ENCODE data around the gene MTFMT.
"Not testable (repeated sequence)": the region's sequence is repeated elsewhere in the genome, so short reads cannot be mapped to it uniquely, and the experiment has no call there.

The MTFMT gene

DNA sequence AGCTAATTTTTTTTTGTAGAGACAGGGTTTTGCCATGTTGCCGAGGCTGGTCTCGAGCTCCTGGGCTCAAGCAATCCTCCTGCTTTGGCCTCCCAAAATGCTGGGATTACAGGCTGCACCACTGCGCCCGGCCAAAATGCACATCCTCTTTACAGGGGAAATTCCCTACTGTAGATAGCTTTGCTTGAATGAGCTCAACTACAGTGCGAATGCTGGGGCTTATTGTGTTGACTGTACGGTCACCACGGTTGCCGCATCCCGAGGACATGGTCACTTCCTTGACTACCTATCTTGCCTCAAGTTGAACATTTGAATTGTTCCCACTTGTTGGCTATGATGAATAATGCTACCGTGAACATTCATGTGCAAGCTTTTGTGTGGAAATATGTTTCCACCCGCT, 5.3 kb upstream of the MTFMT start:
- DNase-seq = no peak

DNA sequence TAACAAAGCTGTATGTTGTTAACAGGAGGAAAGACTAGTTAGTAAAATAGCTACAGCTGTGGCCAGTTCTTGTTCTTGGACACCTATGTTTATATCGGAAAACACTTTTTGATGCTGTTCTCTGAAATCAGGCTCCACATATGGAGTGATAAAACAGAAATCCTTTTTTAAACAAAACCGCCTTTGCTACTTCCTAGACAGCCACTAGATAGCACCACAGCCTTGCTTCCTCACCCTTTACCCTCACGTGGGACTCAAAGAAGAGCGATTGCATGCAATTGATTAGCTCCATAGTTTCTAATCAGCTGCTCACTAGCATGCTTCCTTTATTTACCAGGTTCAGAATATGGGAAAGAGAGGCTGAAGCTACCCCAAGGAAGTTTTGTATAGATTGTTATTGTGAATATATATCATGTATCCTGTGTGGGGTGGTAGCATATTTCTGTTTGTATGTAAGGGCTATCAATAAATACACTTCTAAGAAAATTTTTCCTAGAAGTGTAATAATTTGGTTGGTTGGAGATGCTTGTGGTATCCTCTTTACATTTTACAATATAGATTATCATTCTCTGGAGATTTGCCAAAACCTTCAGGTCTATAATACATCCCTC, 4.3 kb upstream of the MTFMT start:
- DNase-seq = peak; percentile 32

DNA sequence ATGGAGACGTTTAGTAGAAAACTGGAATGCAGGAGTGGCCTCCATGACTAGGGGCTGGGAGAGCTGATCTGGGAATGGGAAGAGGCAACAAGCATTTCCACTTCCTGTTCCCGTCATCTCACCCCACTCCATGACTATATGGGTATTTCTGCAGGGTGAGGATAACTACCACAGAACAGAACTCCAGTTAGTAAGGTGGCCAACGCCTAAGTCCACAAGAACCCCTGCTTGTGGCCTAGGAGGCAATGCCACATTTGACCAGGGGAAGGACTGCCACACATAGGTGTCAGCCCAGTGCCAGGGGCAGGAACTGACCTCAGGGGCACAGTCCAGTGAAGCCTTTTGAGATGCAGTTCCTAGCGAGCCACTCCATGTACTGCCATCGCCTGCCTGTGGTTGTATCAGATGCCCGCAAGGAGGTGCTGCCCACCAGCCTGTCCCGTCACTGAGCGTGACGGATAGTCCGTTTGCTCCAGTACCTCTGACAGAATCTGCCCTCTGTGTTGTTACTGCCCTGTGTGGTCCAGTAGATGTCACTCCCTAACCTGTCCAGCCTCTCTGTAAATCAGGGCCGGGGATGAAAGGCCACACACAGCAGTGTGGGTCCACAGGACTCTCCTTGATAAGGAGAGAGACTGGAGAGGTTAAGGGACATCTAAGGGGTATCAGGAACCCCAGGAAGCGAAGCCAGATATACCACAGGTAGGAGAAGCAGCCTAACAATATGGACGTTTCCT, 3.5 kb upstream of the MTFMT start:
- DNase-seq = peak; percentile 46

DNA sequence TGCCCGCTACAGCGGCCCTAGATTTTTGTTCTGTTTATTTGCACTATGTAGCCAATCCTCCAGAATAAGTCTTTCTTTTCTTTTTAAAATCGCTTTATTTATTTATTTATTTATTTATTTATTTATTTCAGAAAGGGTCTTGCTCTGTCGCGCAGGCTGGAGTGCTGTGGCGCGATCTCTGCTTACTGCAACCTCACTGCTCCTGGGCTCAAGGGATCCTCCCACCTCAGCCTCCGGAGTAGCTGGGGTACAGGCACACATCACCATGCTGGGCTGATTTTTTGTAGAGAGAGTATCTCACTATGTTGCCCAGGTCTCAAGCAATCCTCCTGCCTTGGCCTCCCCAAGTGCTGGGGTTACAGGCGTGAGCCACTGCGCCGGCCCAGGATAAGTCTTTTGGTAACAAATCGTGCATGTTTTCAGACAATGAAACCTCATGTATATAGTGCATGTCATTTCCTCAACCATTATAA, 333 bp upstream of the MTFMT start:
- no peak for DNase-seq

DNA sequence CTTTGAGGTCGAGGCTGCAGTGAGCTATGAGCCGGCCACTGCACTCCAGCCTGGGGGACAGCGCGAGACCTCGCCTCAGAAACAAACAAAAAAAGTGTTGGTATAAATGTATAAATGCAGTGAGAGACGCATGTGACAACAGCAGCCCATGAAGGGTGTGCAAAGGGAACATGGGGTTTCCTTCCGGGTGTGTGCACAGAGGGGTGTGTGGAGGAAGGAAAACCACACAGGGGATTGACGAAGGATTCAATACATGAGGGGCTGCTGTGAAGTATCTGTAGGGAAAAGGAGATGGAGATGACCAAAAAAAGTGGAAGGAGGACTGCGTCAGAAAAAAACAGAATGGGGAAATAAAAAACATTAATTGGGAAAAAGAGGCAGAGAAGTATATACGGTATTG, 1.1 kb downstream of the MTFMT start:
- DNase-seq = peak; percentile 32

DNA sequence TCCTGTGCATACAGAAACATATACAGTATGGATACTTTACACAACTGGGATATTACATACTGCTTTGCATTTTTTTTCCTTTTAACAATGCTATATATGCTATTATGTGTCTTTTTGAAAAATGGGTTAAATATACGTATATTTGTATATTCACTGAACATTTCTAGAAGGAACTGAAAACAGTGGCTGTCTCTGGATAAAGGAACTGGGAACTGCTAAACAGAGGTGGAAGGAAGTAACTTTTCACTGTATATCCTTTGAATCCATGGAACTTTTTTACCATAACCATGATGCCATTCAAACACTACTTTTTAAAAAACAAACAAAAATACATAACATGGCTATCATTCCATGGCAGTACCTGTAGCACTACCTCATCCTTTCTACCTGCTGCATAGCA, 1.8 kb downstream of the MTFMT start:
- no peak for DNase-seq

DNA sequence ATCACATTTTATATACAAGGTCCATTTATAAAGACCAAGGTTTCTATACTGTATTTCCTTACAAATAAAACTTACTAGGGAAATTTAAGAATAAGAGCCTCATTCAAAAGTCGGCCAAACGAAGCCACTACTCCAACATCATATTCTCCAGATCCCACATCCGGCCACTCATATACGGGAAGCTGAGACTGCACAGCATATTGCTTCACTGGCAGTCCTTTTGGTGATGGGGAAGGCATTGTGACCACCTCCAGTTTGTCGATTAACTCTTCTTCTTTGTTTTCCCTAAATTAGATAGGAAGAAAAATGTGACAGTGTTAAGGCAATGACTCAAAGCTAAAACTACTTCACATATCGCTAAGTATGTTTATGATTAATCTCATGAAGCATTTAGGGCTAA, 2.7 kb downstream of the MTFMT start:
- DNase-seq = no peak

DNA sequence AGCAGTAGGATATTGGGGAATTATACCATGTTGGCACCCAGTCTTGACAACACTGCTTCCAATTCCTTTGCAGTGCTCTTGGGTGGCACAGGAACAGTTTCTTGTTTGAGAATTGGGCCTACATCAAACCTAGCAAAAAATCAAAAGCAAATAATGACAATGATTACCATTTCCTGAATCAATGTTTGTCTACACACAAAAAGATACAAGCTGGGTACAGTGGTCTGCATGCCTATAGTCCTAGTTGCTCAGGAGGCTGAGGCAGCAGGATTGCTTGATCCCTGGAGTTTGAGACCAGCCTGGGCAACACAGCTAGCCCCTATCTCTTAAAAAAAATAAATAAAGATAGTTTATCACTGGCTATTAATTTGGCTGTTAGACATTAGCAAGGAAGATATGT, 8.0 kb downstream of the MTFMT start:
- DNase-seq = no peak

DNA sequence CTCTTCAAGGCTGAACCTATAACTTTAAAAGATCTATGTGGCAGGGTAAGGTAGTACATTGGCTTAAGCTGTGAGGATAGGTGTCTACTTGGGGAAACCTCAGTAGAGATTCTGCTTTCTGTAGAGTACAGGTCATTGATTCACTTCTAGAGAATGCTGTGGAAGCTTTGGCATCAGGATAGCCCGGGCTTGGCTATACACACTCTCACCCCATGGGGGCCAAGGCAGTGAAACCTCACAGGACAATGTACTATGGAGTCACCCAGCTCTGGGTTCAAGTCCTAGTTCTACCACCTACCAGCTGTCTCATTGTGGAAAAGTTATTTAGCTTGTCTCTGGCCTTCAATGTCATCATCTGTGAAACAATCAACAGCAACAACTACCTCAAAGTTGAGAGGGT, 9.0 kb downstream of the MTFMT start:
- DNase-seq = no peak

DNA sequence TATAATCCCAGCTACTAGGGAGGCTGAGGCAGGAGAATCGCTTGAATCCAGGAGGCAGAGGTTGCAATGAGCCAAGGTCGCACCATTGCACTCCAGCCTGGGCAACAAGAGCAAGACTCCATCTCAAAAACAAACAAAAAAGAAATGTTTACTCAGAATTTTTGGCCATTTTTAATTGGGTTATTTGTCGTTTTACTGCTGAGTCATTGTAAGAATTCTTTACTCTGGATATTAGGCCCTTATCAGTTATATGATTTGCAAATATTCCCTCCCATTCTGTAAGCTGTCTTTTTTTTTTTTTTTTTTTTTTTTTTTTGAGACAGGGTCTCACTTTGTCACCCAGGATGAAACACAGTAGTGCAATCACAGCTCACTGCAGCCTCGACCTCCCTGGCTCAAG, 18.2 kb downstream of the MTFMT start:
- not testable (repeated sequence) for DNase-seq

DNA sequence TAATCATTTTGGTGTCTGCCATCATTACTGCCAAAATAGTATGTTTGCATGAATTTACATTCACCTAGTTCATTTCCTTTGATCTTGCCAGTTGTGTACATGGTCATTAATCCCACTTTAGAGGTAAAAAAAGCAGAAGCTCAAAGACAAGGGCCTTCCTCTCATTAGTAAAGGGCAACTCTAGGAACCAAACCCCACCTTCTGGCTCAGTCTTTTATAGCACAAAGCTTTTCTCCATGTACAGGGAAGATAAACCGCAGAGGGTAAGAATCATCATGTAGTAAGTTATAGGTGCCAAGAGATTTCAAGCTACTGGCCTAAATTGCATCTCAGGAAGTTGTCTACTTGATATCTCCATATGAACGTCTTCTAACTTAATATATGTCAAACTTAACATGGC, 20.5 kb downstream of the MTFMT start:
- no peak for DNase-seq

DNA sequence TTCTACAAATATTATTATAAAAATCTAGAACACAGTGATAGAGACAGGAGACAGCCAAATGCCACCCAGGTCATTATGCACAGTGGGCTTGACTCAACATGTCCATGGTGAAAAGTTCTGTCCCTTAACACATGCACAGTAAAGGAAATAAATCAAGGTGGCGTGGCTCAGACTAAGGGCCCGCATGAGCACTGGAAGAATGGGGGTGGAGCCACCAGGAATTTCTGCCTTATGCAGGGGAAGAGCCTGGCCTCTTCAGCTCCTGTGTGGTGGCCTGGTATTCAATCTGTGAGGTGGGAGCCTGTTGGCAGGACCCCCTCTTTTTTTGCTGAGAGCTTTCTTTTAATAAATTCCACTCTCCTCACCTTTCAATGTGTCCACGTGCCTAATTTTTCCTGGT, 22.6 kb downstream of the MTFMT start:
- no peak for DNase-seq

DNA sequence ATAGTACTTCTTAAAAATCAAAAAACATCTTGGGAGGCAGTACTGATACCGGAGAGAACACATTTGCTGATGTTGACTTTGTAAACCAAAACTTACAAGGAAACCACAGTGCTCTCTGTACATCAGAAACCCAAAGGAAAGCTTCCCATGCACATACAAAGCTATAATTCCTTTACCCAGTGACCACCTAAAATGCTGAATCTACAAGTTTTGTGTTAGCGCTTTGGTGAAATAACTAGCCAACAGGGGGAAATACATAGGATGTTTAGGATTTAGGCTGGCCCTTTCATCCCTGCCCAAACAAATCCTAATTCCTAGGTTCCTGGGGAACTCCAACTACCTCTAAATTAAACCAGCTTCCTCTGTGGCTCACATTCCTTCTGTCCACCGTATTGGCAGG, 24.4 kb downstream of the MTFMT start:
- no peak for DNase-seq

DNA sequence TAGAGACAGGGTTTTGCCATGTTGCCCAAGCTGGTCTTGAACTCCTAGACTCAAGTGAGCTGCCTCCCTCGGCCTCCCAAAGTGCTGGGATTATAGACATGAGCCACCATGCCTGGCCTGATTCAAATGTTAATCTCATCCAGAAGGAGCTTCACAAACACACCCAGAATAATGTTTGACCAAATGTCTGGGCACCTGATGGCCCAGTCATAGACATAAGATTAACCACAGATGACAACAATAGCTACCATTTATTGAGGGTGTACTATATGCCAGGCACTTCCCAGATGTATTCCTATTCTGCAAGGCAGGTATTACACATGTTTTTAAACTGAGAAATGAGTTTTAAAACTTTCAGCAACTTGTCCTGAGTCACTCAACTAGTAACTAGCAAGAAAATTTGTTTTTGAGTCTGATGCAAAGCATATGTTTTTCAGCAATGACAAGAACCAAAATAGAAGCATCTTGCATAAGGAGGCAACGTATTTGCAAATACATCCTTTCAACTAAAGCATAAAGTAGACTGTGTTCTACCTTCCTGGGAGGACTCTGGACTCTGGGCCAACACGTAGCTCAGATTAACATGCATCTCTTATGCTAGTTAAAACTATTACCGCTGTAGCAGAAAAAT, 31.6 kb downstream of the MTFMT start:
- no peak for DNase-seq

DNA sequence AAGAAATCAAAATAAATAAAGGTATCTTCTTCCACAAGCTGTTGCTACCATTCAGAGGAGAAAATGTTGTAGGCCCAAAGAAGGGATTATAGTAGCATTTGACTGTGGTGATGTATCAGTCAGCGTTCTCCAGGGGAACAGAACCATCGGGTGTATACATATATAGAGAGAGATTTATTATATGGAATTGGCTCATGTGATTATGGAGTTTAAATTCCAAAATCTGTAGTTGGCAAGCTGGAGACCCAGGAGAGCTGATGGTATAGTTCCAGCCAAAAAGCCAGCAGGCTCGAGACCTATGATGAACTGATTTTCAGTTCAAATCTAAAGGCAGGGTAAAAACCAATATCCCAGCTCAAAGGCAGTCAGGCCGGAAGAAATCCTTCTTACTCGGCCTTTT, 32.4 kb downstream of the MTFMT start:
- no peak for DNase-seq

DNA sequence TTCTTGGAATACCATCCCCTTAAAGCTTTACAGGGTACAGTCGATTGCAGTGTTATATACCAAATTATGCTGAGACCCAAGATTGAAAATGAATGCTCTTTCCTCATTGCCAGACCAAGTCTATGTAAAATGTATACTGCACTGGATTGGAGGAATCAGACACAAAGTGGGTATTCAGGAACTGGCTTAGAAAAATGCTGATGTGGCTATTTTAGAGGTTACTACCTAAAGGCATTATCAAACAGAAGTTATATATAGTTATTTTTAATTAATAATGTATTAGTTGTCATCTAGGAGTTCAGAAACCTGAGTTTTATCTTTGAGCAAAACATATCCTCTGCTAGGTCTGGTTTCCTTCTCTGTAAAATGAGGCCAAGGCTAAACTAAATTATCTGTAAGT, 36.1 kb downstream of the MTFMT start:
- DNase-seq = no peak

DNA sequence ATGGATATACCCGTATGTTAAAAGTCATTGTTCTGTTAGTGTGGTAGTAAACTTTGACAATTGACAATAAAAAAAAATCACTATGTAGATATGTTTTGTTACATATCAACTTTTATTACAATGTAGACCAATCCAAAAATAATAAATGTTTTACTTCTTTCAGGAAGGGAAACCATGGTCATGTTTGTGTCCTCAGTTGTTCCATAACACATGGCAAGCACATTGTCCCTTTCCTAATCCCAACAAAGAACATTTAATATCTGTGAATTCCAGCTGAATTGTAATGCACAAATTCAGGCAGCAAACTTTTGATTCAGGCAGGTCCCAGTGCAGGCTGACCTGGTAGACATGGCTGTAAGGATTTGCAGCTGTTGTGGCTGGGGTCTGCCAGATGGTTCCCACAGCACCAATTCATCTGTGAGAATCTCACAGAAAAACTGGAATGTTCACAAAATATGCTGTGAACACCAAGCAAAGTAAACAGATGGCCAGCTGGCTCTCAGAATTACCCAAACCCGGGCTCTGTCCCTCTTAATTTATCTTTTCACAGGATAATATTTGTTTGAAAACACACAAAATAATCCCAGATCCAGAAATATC, 37.8 kb downstream of the MTFMT start:
- DNase-seq = no peak

DNA sequence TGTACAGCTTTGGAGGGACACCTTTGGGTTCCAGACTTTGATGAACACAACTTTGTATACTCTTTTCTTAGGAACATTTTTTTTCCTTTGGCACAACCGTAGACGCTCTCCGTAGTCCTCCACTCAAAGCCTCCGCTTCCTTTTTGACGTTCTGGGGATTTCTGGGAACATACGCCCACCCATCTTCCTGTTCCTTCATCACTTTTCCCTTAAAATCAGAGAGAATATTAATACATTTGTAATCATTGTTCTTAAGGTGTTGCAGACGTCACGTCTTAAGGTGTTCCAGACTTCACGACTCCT, 39.3 kb downstream of the MTFMT start:
- DNase-seq = no peak

DNA sequence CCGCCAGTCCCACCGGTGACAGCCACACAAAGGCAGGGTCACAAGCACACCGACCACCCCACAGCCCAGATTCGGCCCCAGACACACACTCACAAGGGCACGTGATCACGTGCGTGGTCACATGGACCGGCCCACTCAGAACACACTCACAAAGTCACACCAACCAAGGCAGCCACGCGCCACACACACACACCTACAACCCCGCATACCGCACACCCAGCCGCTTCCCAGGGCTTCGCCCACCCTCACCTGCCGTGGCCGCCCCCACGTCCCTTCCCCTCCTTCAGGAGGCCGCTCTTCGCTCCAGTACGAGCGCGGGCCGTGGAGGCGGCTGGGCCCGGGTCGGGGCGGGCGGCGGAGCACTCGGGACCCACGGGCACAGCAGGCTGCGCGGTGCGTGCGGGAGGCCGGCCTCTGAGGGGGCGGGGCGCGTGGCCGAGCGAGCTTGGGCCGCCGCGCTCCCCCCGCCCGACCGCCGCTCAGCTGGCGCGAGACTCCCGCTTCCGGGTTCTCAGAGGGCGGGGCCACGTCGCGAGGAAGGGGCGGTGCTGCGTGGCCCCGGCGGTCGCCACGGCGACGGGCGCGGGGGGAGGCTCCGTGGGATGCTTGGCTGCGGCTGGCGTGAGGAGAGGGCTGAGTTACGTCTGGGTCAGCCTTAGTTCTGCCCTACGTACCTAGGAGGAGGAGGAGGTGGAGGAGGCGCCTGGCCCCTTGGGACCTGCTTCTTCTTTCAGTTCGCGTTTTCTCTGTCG, 39.8 kb downstream of the MTFMT start, which contains the start of gene SPG21:
Gene SPG21 (minus strand): TSS at position 499 of the 752 bp plus-strand sequence. CDS start 6,345 bp downstream, outside the sequence.
- DNase-seq = peak; percentile 93

DNA sequence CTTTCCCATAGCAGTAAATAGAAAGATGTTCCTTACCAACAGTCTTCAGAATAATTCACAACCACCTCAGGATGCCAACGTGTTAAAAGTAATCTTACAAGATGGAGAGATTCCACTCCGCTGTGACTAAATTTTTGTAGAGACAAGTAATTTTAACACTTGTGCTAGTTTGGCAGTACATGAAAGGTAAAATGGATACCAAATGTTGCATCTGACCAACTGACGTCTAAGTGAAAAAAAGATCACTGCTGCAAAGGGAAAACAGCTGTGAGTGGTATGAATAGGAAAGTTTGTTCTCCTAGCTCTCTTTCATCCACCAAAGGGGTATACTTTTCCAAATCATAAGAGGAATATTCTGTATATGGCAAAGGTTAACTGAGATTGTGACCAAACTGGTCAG, 42.3 kb downstream of the MTFMT start:
- no peak for DNase-seq

DNA sequence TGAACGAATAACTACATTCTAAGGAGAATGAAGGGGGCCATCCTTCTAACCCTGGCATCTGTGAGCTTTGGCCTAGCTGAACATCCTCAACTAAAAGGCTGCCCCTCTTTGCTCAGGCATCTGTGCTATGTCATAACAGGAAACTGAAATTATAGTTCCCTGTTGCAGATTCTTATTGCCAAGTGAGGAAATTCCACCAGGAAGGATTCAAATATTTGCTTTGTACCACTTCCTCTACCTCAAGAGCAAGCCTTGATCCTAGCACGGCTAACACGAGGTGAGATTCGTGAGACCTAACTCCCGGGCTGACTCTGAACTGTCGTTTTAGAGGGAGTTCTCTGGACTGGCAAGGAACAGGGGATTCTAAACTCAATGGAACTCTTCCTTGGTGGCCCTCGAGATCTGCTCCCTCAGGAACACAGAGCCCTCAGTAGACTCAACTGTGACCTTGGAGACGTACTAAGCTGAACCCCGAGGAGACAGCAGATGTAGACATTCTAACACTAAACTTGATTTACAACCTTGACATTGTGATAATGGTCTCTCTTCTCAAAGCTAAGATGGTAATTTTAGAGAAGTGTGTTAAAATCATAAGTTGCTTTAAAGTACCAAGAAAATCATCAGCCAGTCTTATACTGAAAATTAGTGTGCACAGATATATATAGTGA, 43.9 kb downstream of the MTFMT start:
- DNase-seq = no peak

DNA sequence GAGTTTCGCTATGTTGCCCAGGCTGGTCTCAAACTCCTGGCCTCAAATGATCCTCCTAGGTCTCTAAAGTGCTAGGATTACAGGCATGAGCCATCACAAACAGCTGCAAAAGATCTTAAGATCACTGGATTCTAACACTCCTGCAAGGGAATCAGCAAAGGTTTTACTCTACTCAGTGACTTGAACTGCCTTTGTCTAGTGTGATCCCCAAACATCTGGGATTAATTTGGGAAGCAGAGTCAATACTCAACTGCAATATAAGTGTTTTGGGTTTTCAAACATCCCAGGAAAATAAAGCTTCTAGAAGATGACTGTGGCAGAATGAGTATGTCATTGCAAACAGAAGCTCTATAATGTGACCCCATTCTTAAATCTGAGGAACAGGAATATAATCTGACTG, 47.0 kb downstream of the MTFMT start:
- DNase-seq = no peak
